Heart right ventricle (tissue), 16 donors: ENCODE results near the gene IL18R1. TPM values are rescaled to one million over a fixed set of nuclear protein-coding genes. Genes with fewer than 3 reads are reported as not detected.

Experiments used
- ATAC-seq, 8 donors: fragments of 200-7000 bp; cut with Tn5 transposase; one replicate each; pipeline ENCODE4 v1.9.1; 2020; ENCODE audit warnings: mild to moderate bottlenecking in 8 of 8, moderate library complexity in 8 of 8, moderate number of reproducible peaks in 1 of 8
- DNase-seq, 2 donors: peaks; one replicate each; pipeline ENCODE4 v3.0.0-alpha.2; 2020
- H3K27ac ChIP-seq, 10 donors: fragments of 200-600 bp; sonication (generic) in 2 of 10; one replicate each; pipeline versions ENCODE4 v1.5.0 to v1.8.0; 2020 to 2022; ENCODE audit warnings: mild to moderate bottlenecking in 3 of 10
- H3K27me3 ChIP-seq, 7 donors: fragments of 200-600 bp; one replicate each; pipeline ENCODE4 v1.8.0; 2021 to 2022; ENCODE audit warnings: mild to moderate bottlenecking in 2 of 7
- H3K36me3 ChIP-seq, 9 donors: fragments of 200-600 bp; sonication (generic) in 1 of 9; one replicate each; pipeline versions ENCODE4 v1.5.0 to v1.8.0; 2020 to 2022; ENCODE audit warnings: mild to moderate bottlenecking in 2 of 9
- H3K4me1 ChIP-seq, 9 donors: fragments of 200-600 bp; sonication (generic) in 1 of 9; one replicate each; pipeline versions ENCODE4 v1.5.0 to v1.8.0; 2020 to 2022; ENCODE audit warnings: mild to moderate bottlenecking in 4 of 9
- H3K4me3 ChIP-seq, 10 donors: fragments of 200-600 bp; sonication (generic) in 2 of 10; one replicate each; pipeline versions ENCODE4 v1.5.0 to v1.8.0; 2020 to 2022; ENCODE audit warnings: mild to moderate bottlenecking in 7 of 10, moderate library complexity in 2 of 10
- H3K9me3 ChIP-seq, 11 donors: fragments of 200-600 bp in 10 of 11; sonication (generic) in 2 of 11; one replicate each; pipeline versions ENCODE4 v1.5.0 to v1.8.0; 2013 to 2022; ENCODE audit warnings: mild to moderate bottlenecking in 2 of 11, control low read depth in 1 of 11, moderate library complexity in 1 of 11
- CTCF ChIP-seq, 9 donors: fragments of 200-600 bp; sonication (generic) in 2 of 9; IDR thresholded peaks; one replicate each; pipeline versions ENCODE4 v1.5.0 to v1.8.0; 2021 to 2022; ENCODE audit warnings: antibody characterized with exemption in 9 of 9, mild to moderate bottlenecking in 5 of 9, moderate library complexity in 1 of 9
- WGBS, 2 donors: extraction: QIAGEN DNeasy Blood & Tissue Kit; methylation state at CpG; one replicate each; pipeline ENCODE4 v1.1.7; 2013; ENCODE audit warnings: inconsistent platforms in 1 of 2; 5-methylcytosine and 5-hydroxymethylcytosine counted together
- intact Hi-C, 10 donors: fragments of 100-400 bp; cut with DNase I; formaldehyde crosslinking; loops; one replicate each; pipeline versions ENCODE4 v1.11.1 to v1.14.2; 2022
- polyA plus RNA-seq, 2 donors: library from polyadenylated mRNA; stranded (reverse); fragments of 200-250 nt; gene quantifications; one replicate each; pipeline ENCODE4 v1.2.3, GENCODE V29; 2013
- total RNA-seq, 10 donors: library from RNA; stranded (reverse); fragmentation: NEBNext Ultra II Directional in 3 of 10; extraction: Animal tissue kit (Norgen Biotek cat#: 25700) in 3 of 10; gene quantifications; one replicate each; pipeline versions ENCODE4 v1.2.1 to v1.2.4, GENCODE V29; 2021 to 2023
- donor health status: Arrhythmogenic right ventricular cardiomyopathy.
- donor health status: ischemic (EF 13 %, LVEDD 7.1; RV severe dilation, severe dysfunction).
- donor health status: healthy with polysubstance abuse.
- donor health status: DM: no; HTN: yes; CAD: no.
- donor health status: DM: no; HTN: no; CAD: no.
- donor health status: ischemic (EF 25% LVEDD 6.9; RV normal size, moderate dysfunction).
- donor health status: ischemic (EF 25% LVEDD 5.7; RV mildly dilated, moderate dysfunction).
- donor health status: healthy.
- donor health status: DM: yes; HTN: yes; CAD: no.
- donor health status: Ischemic cardiomyopathy.
- donor health status: ischemic (EF 35%, LVEDD 5.7; RV mildly dilated, moderate dysfunction).
- donor health status: nonischemic (EF 11% LVEDD 7.7; RV severe dilation, severe dysfunction).
- donor health status: DM: yes; HTN: yes; CAD: no.
- donor health status: PGD.
- donor health status: ischemic (EF 29% LVEDD 5.4; RV normal size, mild dysfunction).
- donor health status: nonischemic (EF 23%, LVEDD 6.1; RV moderate dilation, normal function).

The IL18R1 gene
- total and polyA plus RNA-seq, 12 donors, result 0.06 to 4.9 (median 1.2) TPM

- intact Hi-C loops, result no loop called here
- Histone ChIP-seq H3K27me3 (no peaks in the 10 kb centered on the region), H3K9me3 (peaks cover 0 to 26% (median 15%) of the 10 kb centered on the region in 11 donors), H3K36me3 (peaks cover 0 to 15% (median 0%) of the 10 kb centered on the region in 9 donors), H3K4me3 (no peak overlapping the region), H3K27ac (no peak overlapping the region), H3K4me1 (no peaks in the 10 kb centered on the region)
- DNase-seq (no peak), ATAC-seq (no peak)
- no peak for TF ChIP-seq CTCF (IDR thresholded peaks at IDR 0.05)
- WGBS, 2 donors, result 88 to 89% methylated on average over 7 of the region's 7 CpGs
Measured at GRCh38 chr2:102387763-102388546, 32.4 kb downstream of the IL18R1 start.

- H3K4me3 ChIP-seq, result no peak overlapping the region
- ATAC-seq, result no peak
- H3K4me1 ChIP-seq, result no peaks in the 10 kb centered on the region
- WGBS, 2 donors, result 81 to 88% methylated on average over 2 of the region's 2 CpGs
- no peak overlapping the region for H3K27ac ChIP-seq
- DNase-seq, result no peak
- H3K9me3 ChIP-seq, result no peaks in the 10 kb centered on the region
- no peaks in the 10 kb centered on the region for H3K36me3 ChIP-seq
- no peaks in the 10 kb centered on the region for H3K27me3 ChIP-seq
- intact Hi-C loops, result no loop called here
- no peak for TF ChIP-seq CTCF (IDR thresholded peaks at IDR 0.05)
Measured at GRCh38 chr2:102391565-102391964, 36.0 kb downstream of the IL18R1 start.

- intact Hi-C loops, result no loop called here
- Histone ChIP-seq H3K27ac (no peak overlapping the region), H3K27me3 (no peaks in the 10 kb centered on the region), H3K9me3 (no peaks in the 10 kb centered on the region), H3K4me3 (no peak overlapping the region), H3K4me1 (peaks cover 0 to 2% (median 0%) of the 10 kb centered on the region in 9 donors), H3K36me3 (no peaks in the 10 kb centered on the region)
- TF ChIP-seq CTCF (IDR thresholded peaks at IDR 0.05), result no peak
- DNase-seq (no peak), ATAC-seq (no peak)
- WGBS, 2 donors, result 73 to 77% methylated on average over 3 of the region's 3 CpGs
Measured at GRCh38 chr2:102392096-102392495, 36.5 kb downstream of the IL18R1 start.

GRCh38 chr2:102392942-102393341 is 37.3 kb downstream of the IL18R1 start:
- WGBS, 2 donors, result 40 to 41% methylated on average over 1 of the region's 1 CpG
- H3K27ac ChIP-seq, result no peak overlapping the region
- no peaks in the 10 kb centered on the region for H3K27me3 ChIP-seq
- no peak overlapping the region for H3K4me3 ChIP-seq
- DNase-seq, result no peak
- no peaks in the 10 kb centered on the region for H3K9me3 ChIP-seq
- ATAC-seq, result no peak
- intact Hi-C loops, result no loop called here
- peaks cover 0 to 5% (median 0%) of the 10 kb centered on the region in 9 donors for H3K4me1 ChIP-seq
- no peak for TF ChIP-seq CTCF (IDR thresholded peaks at IDR 0.05)
- no peaks in the 10 kb centered on the region for H3K36me3 ChIP-seq
